IPS-20b (cell line): ENCODE results near the gene GIGYF1.
A peak's percentile ranks its signal among the peaks of the same experiment; 100 is the strongest.
"Not testable (repeated sequence)": the region's sequence is repeated elsewhere in the genome, so short reads cannot be mapped to it uniquely, and the experiment has no call there.

Source experiments
- H3K27ac ChIP-seq: one replicate; pipeline ENCODE4 v1.5.1; 2013; ENCODE audit warnings: low read length
- H3K27me3 ChIP-seq: 2 replicates; pipeline ENCODE4 v1.6.1; 2013; ENCODE audit warnings: mild to moderate bottlenecking, low read length, inconsistent platforms; ENCODE audit not compliant: insufficient read depth
- H3K36me3 ChIP-seq: 2 replicates; pipeline ENCODE4 v1.6.1; 2013; ENCODE audit warnings: low read depth, mild to moderate bottlenecking, inconsistent platforms, low read length, moderate library complexity; ENCODE audit not compliant: insufficient read depth
- H3K4me1 ChIP-seq: 2 replicates; pipeline ENCODE4 v1.6.1; 2013; ENCODE audit warnings: mild to moderate bottlenecking, control low read depth, inconsistent platforms, low read length, moderate library complexity; ENCODE audit not compliant: insufficient read depth
- H3K4me3 ChIP-seq: 2 replicates; pipeline ENCODE4 v1.5.1; 2013; ENCODE audit warnings: mild to moderate bottlenecking, low read length, inconsistent platforms
- H3K9ac ChIP-seq: 2 replicates; pipeline ENCODE4 v1.6.1; 2013; ENCODE audit warnings: low read depth, mild to moderate bottlenecking, inconsistent platforms, low read length, moderate library complexity
- H3K9me3 ChIP-seq: 2 replicates; pipeline ENCODE4 v1.6.1; 2013; ENCODE audit warnings: mild to moderate bottlenecking, low read depth, low read length, inconsistent platforms; ENCODE audit not compliant: insufficient read depth

Gene GIGYF1

GRCh38 chr7:100694098-100694745, at the start of gene GIGYF1:
GIGYF1 (minus strand) TSS chr7:100694250; CDS start chr7:100688238, 6,012 bp downstream.
- peaks cover 17% of the 10 kb centered on the region for H3K36me3 ChIP-seq
- no peaks in the 10 kb centered on the region for H3K9me3 ChIP-seq
- H3K4me1 ChIP-seq: peaks cover 14% of the 10 kb centered on the region
- H3K9ac ChIP-seq: peak within 1 kb of the TSS; percentile 97
- H3K4me3 ChIP-seq: peak within 1 kb of the TSS; percentile 93
- H3K27ac ChIP-seq: peak within 1 kb of the TSS; percentile 81
- no peaks in the 10 kb centered on the region for H3K27me3 ChIP-seq

GRCh38 chr7:100739934-100740333, 45.9 kb upstream of the GIGYF1 start:
- H3K9me3 ChIP-seq: no peaks in the 10 kb centered on the region
- H3K4me3 ChIP-seq: no peak overlapping the region
- H3K36me3 ChIP-seq: no peaks in the 10 kb centered on the region
- no peaks in the 10 kb centered on the region for H3K4me1 ChIP-seq
- no peak overlapping the region for H3K27ac ChIP-seq
- H3K9ac ChIP-seq: no peak overlapping the region
- no peaks in the 10 kb centered on the region for H3K27me3 ChIP-seq

- Histone ChIP-seq H3K9ac (no peak overlapping the region), H3K36me3 (no peaks in the 10 kb centered on the region), H3K27me3 (no peaks in the 10 kb centered on the region), H3K4me3 (no peak overlapping the region), H3K4me1 (no peaks in the 10 kb centered on the region), H3K27ac (no peak overlapping the region), H3K9me3 (no peaks in the 10 kb centered on the region)
Observed at GRCh38 chr7:100736671-100737070, 42.6 kb upstream of the GIGYF1 start.

GRCh38 chr7:100735730-100736129, 41.7 kb upstream of the GIGYF1 start:
- Histone ChIP-seq H3K4me3 (no peak overlapping the region), H3K9me3 (no peaks in the 10 kb centered on the region), H3K4me1 (no peaks in the 10 kb centered on the region), H3K9ac (no peak overlapping the region), H3K36me3 (no peaks in the 10 kb centered on the region), H3K27ac (no peak overlapping the region), H3K27me3 (no peaks in the 10 kb centered on the region)

- H3K9me3 ChIP-seq: no peaks in the 10 kb centered on the region
- H3K27me3 ChIP-seq: no peaks in the 10 kb centered on the region
- H3K36me3 ChIP-seq: no peaks in the 10 kb centered on the region
- no peak overlapping the region for H3K9ac ChIP-seq
- no peak overlapping the region for H3K27ac ChIP-seq
- no peaks in the 10 kb centered on the region for H3K4me1 ChIP-seq
- H3K4me3 ChIP-seq: no peak overlapping the region
Observed at GRCh38 chr7:100731937-100732636, 38.0 kb upstream of the GIGYF1 start.

GRCh38 chr7:100730136-100730800, 36.2 kb upstream of the GIGYF1 start:
- no peak overlapping the region for H3K9ac ChIP-seq
- no peaks in the 10 kb centered on the region for H3K27me3 ChIP-seq
- H3K27ac ChIP-seq: no peak overlapping the region
- H3K4me1 ChIP-seq: no peaks in the 10 kb centered on the region
- H3K36me3 ChIP-seq: no peaks in the 10 kb centered on the region
- no peaks in the 10 kb centered on the region for H3K9me3 ChIP-seq
- H3K4me3 ChIP-seq: no peak overlapping the region

GRCh38 chr7:100728196-100728595, 34.1 kb upstream of the GIGYF1 start:
- Histone ChIP-seq H3K4me3 (no peak overlapping the region), H3K4me1 (no peaks in the 10 kb centered on the region), H3K36me3 (no peaks in the 10 kb centered on the region), H3K27me3 (peaks cover 9% of the 10 kb centered on the region), H3K9ac (no peak overlapping the region), H3K9me3 (no peaks in the 10 kb centered on the region), H3K27ac (no peak overlapping the region)

- Histone ChIP-seq H3K9me3 (no peaks in the 10 kb centered on the region), H3K4me1 (no peaks in the 10 kb centered on the region), H3K9ac (no peak overlapping the region), H3K27ac (no peak overlapping the region), H3K4me3 (no peak overlapping the region), H3K27me3 (peaks cover 19% of the 10 kb centered on the region), H3K36me3 (no peaks in the 10 kb centered on the region)
Observed at GRCh38 chr7:100726996-100727761, 33.1 kb upstream of the GIGYF1 start.

- H3K9ac ChIP-seq, H3K4me3 ChIP-seq, H3K27ac ChIP-seq, H3K4me1 ChIP-seq, H3K9me3 ChIP-seq, H3K36me3 ChIP-seq: not testable (repeated sequence)
- H3K27me3 ChIP-seq: peaks cover 47% of the 10 kb centered on the region
Observed at GRCh38 chr7:100724364-100724763, 30.3 kb upstream of the GIGYF1 start.

- Histone ChIP-seq H3K9ac (no peak overlapping the region), H3K27me3 (peaks cover 51% of the 10 kb centered on the region), H3K9me3 (no peaks in the 10 kb centered on the region)
Observed at GRCh38 chr7:100723732-100724275, 29.8 kb upstream of the GIGYF1 start.

GRCh38 chr7:100722480-100723212, 28.6 kb upstream of the GIGYF1 start:
- H3K4me1 ChIP-seq: no peaks in the 10 kb centered on the region
- H3K27me3 ChIP-seq: peaks cover 51% of the 10 kb centered on the region
- no peak overlapping the region for H3K9ac ChIP-seq
- no peak overlapping the region for H3K4me3 ChIP-seq
- H3K36me3 ChIP-seq: no peaks in the 10 kb centered on the region
- no peaks in the 10 kb centered on the region for H3K9me3 ChIP-seq
- no peak overlapping the region for H3K27ac ChIP-seq

More at GRCh38 chr7:100723732-100724275, 29.8 kb upstream of the GIGYF1 start:
- no peak overlapping the region for H3K27ac ChIP-seq
- no peaks in the 10 kb centered on the region for H3K36me3 ChIP-seq
- no peaks in the 10 kb centered on the region for H3K4me1 ChIP-seq
- no peak overlapping the region for H3K4me3 ChIP-seq
